SU-DHL-6 (cell line): Measurements from ENCODE around the gene NOS1AP.

Source experiments
- H2AFZ ChIP-seq: fragments of 200-600 bp; sonication (generic); 2 replicates; pipeline ENCODE4 v1.6.1; 2014; ENCODE audit warnings: low read depth, mild to moderate bottlenecking, moderate library complexity, mixed read lengths, antibody characterized with exemption, low read length; ENCODE audit not compliant: severe bottlenecking
- H3F3A ChIP-seq: fragments of 200-600 bp; shearing (Covaris generic); 2 replicates; pipeline ENCODE4 v1.6.0; 2016; ENCODE audit warnings: antibody characterized with exemption, mild to moderate bottlenecking; ENCODE audit not compliant: insufficient read depth
- H3K27ac ChIP-seq: fragments of 200-600 bp; sonication (generic); 2 replicates; pipeline ENCODE4 v1.5.1; 2016; ENCODE audit warnings: low read depth, mild to moderate bottlenecking, low read length, moderate library complexity, mixed read lengths
- H3K27me3 ChIP-seq: fragments of 200-600 bp; sonication (generic), shearing (Covaris generic); 2 replicates; pipeline ENCODE4 v1.6.0; 2014; ENCODE audit warnings: mild to moderate bottlenecking, low read length
- H3K36me3 ChIP-seq: fragments of 200-600 bp; sonication (generic); 2 replicates; pipeline ENCODE4 v1.6.1; 2014; ENCODE audit warnings: mild to moderate bottlenecking, low read length, mixed read lengths
- H3K4me2 ChIP-seq: fragments of 300-600, 200-600 bp; shearing (Covaris generic), sonication (generic); 2 replicates; pipeline ENCODE4 v1.6.0; 2014; ENCODE audit warnings: low read length, low read depth, mild to moderate bottlenecking; ENCODE audit not compliant: poor library complexity, severe bottlenecking
- H3K4me3 ChIP-seq: fragments of 200-600 bp; sonication (generic); 2 replicates; pipeline ENCODE4 v1.5.1; 2014; ENCODE audit warnings: antibody characterized with exemption, low read length, mild to moderate bottlenecking, mixed read lengths; ENCODE audit not compliant: insufficient read depth, poor library complexity, severe bottlenecking
- H3K79me2 ChIP-seq: fragments of 200-600 bp; sonication (generic); 2 replicates; pipeline ENCODE4 v1.6.1; 2014; ENCODE audit warnings: mild to moderate bottlenecking, low read length, moderate library complexity; ENCODE audit not compliant: insufficient read depth
- H3K9ac ChIP-seq: fragments of 200-600 bp; sonication (generic); 2 replicates; pipeline ENCODE4 v1.7.0; 2014; ENCODE audit warnings: mild to moderate bottlenecking, low read length
- H3K9me2 ChIP-seq: fragments of 200-600 bp; sonication (generic); replicated peaks from 2 replicates; pipeline ENCODE4 v1.6.1; 2014; ENCODE audit warnings: low read length; ENCODE audit not compliant: insufficient read depth
- H3K9me3 ChIP-seq: fragments of 200-600 bp; sonication (generic); 2 replicates; pipeline ENCODE4 v1.6.1; 2014; ENCODE audit warnings: low read length, mixed read lengths; ENCODE audit not compliant: insufficient read depth
- H4K20me1 ChIP-seq: fragments of 200-600 bp; sonication (generic); 2 replicates; pipeline ENCODE4 v1.6.1; 2014; ENCODE audit warnings: low read depth, mild to moderate bottlenecking, antibody characterized with exemption, low read length, moderate library complexity, mixed read lengths
- EZH2phosphoT487 ChIP-seq: fragments of 200-600 bp; sonication (generic), shearing (Covaris generic); conservative IDR thresholded peaks from 2 replicates; pipeline ENCODE4 v1.6.1; 2018; ENCODE audit warnings: mild to moderate bottlenecking, antibody characterized with exemption, low read length, moderate library complexity, mixed read lengths
- TF ChIP-seq, protein P1 (sequence below): fragments of 200-600 bp; sonication (generic); IDR thresholded peaks from one replicate; pipeline ENCODE4 v1.5.1; 2017; ENCODE audit warnings: antibody characterized with exemption, mild to moderate bottlenecking, low read length, moderate library complexity; ENCODE audit not compliant: insufficient read depth, poor library complexity, severe bottlenecking

NOS1AP gene

DNA sequence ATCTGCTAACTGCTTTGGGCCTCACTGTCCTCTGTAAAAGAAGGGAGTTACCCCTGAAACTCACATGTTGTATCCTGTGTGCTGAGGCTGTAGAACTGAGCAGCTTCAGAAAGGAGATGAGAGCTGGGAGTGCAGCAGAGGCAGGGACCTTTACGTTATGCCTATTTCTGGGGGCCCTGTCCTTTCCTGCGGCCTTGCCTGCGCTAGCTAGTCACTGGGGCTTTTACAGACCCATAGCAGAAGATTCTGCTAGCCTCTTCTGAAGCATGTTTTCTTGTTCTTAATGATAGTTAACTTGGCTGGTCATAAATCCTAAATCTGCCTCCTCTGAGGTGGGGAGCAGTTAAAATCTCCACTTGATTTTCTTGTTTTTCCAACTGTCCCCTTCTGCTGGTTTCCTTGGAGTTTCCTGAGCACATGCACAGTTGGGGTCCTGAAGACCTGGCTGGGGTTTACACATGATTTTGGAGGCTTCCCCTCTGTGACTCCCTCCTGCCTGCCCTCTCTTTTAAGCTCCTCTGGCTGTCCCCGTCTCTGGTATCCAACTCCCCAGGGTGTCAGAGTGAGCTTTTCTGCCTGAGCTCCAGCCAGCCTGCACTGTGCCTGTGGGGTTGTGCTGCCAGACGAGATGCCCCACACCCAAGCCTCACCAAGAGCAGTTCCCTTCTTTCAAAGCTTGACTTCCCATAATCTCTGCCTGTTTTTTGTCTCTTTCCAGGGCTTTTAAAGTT lies 76.6 kb downstream of the NOS1AP start:
- TF ChIP-seq, protein P1, sequence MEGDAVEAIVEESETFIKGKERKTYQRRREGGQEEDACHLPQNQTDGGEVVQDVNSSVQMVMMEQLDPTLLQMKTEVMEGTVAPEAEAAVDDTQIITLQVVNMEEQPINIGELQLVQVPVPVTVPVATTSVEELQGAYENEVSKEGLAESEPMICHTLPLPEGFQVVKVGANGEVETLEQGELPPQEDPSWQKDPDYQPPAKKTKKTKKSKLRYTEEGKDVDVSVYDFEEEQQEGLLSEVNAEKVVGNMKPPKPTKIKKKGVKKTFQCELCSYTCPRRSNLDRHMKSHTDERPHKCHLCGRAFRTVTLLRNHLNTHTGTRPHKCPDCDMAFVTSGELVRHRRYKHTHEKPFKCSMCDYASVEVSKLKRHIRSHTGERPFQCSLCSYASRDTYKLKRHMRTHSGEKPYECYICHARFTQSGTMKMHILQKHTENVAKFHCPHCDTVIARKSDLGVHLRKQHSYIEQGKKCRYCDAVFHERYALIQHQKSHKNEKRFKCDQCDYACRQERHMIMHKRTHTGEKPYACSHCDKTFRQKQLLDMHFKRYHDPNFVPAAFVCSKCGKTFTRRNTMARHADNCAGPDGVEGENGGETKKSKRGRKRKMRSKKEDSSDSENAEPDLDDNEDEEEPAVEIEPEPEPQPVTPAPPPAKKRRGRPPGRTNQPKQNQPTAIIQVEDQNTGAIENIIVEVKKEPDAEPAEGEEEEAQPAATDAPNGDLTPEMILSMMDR = no peak
- TF ChIP-seq EZH2phosphoT487 = no peak
- no peak overlapping the region for H3K27ac ChIP-seq
- H2AFZ ChIP-seq = no peak overlapping the region
- H3K9me2 ChIP-seq = no peaks in the 10 kb centered on the region
- H3K9ac ChIP-seq = no peak overlapping the region
- no peak overlapping the region for H3K4me2 ChIP-seq
- no peaks in the 10 kb centered on the region for H3K79me2 ChIP-seq
- no peaks in the 10 kb centered on the region for H4K20me1 ChIP-seq
- H3K36me3 ChIP-seq = no peaks in the 10 kb centered on the region
- no peaks in the 10 kb centered on the region for H3K9me3 ChIP-seq
- no peaks in the 10 kb centered on the region for H3F3A ChIP-seq
- no peaks in the 10 kb centered on the region for H3K27me3 ChIP-seq
- H3K4me3 ChIP-seq = no peak overlapping the region

DNA sequence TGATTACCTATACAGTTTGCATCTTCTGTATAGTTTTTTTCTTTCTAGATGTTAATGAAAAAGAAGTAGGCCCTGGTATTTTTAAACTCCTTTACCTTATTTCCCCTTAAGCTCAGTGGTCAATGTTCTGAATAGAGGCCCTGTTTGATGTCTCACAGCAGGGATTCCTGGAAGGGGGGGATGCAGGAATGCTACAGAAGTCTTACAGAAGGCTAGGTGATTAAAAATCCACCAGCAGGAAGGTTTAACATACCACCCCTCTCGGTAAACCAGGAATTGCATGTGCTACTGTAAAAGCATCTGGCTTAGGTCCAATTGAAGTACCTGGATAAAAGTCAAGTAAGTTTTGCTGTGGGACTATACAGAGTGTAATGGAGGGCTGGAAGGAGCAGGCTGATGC lies 78.3 kb downstream of the NOS1AP start:
- Histone ChIP-seq H3K4me3 (no peak overlapping the region), H3K4me2 (no peak overlapping the region), H2AFZ (no peak overlapping the region), H3K9me3 (no peaks in the 10 kb centered on the region), H3K36me3 (no peaks in the 10 kb centered on the region), H3K79me2 (no peaks in the 10 kb centered on the region), H3K9ac (no peak overlapping the region), H4K20me1 (no peaks in the 10 kb centered on the region), H3K27me3 (no peaks in the 10 kb centered on the region), H3K9me2 (no peaks in the 10 kb centered on the region), H3K27ac (no peak overlapping the region), H3F3A (no peaks in the 10 kb centered on the region)
- TF ChIP-seq, protein P1 = no peak
- no peak for TF ChIP-seq EZH2phosphoT487

DNA sequence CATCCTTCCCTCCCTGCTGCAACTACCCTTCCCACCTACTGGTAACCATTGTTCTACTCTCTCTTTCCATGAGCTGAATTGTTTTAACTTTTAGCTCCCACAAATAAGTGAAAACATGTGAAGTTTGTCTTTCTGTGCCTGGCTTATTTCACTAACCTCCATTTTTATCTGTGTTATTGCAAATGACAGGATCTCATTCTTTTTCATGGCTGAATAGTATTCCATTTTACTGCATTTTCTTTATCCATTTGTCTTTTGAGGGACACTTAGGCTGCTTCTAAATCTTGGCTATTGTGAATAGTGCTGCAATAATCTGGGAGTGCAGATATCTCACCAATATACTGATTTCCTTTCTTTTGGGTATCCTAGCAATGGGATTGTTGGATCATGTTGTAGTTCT lies 80.6 kb downstream of the NOS1AP start:
- Histone ChIP-seq H3K27me3 (no peaks in the 10 kb centered on the region), H3K9ac (no peak overlapping the region), H3F3A (no peaks in the 10 kb centered on the region), H3K9me2 (no peaks in the 10 kb centered on the region), H3K9me3 (no peaks in the 10 kb centered on the region), H3K4me3 (no peak overlapping the region), H3K27ac (no peak overlapping the region), H4K20me1 (no peaks in the 10 kb centered on the region), H3K79me2 (no peaks in the 10 kb centered on the region), H3K4me2 (no peak overlapping the region), H3K36me3 (no peaks in the 10 kb centered on the region), H2AFZ (no peak overlapping the region)
- no peak for TF ChIP-seq EZH2phosphoT487
- TF ChIP-seq, protein P1 = no peak
